ENCODE measurements around the gene TBC1D28.
"Not testable (repeated sequence)": the region's sequence is repeated elsewhere in the genome, so short reads cannot be mapped to it uniquely, and the experiment has no call there.

Gene TBC1D28

GRCh38 chr17:18613016-18613415, 31.2 kb downstream of the TBC1D28 start:
- not testable (repeated sequence) for DNase-seq

- DNase-seq: not testable (repeated sequence)
These were observed 51.1 kb downstream of the TBC1D28 start for GRCh38 chr17:18593138-18593537.

Data from fibroblast of skin of scalp (primary cell).